Heart right ventricle (tissue), 16 donors: Measurements from ENCODE around the gene GRM8. TPM values are rescaled to one million over a fixed set of nuclear protein-coding genes. Genes with fewer than 3 reads are reported as not detected.

Experiments
- ATAC-seq, 8 donors: fragments of 200-7000 bp; cut with Tn5 transposase; one replicate each; pipeline ENCODE4 v1.9.1; 2020; ENCODE audit warnings: mild to moderate bottlenecking in 8 of 8, moderate library complexity in 8 of 8, moderate number of reproducible peaks in 1 of 8
- DNase-seq, 2 donors: peaks; one replicate each; pipeline ENCODE4 v3.0.0-alpha.2; 2020
- H3K27ac ChIP-seq, 10 donors: fragments of 200-600 bp; sonication (generic) in 2 of 10; one replicate each; pipeline versions ENCODE4 v1.5.0 to v1.8.0; 2020 to 2022; ENCODE audit warnings: mild to moderate bottlenecking in 3 of 10
- H3K27me3 ChIP-seq, 7 donors: fragments of 200-600 bp; one replicate each; pipeline ENCODE4 v1.8.0; 2021 to 2022; ENCODE audit warnings: mild to moderate bottlenecking in 2 of 7
- H3K36me3 ChIP-seq, 9 donors: fragments of 200-600 bp; sonication (generic) in 1 of 9; one replicate each; pipeline versions ENCODE4 v1.5.0 to v1.8.0; 2020 to 2022; ENCODE audit warnings: mild to moderate bottlenecking in 2 of 9
- H3K4me1 ChIP-seq, 9 donors: fragments of 200-600 bp; sonication (generic) in 1 of 9; one replicate each; pipeline versions ENCODE4 v1.5.0 to v1.8.0; 2020 to 2022; ENCODE audit warnings: mild to moderate bottlenecking in 4 of 9
- H3K4me3 ChIP-seq, 10 donors: fragments of 200-600 bp; sonication (generic) in 2 of 10; one replicate each; pipeline versions ENCODE4 v1.5.0 to v1.8.0; 2020 to 2022; ENCODE audit warnings: mild to moderate bottlenecking in 7 of 10, moderate library complexity in 2 of 10
- H3K9me3 ChIP-seq, 11 donors: fragments of 200-600 bp in 10 of 11; sonication (generic) in 2 of 11; one replicate each; pipeline versions ENCODE4 v1.5.0 to v1.8.0; 2013 to 2022; ENCODE audit warnings: mild to moderate bottlenecking in 2 of 11, control low read depth in 1 of 11, moderate library complexity in 1 of 11
- CTCF ChIP-seq, 9 donors: fragments of 200-600 bp; sonication (generic) in 2 of 9; IDR thresholded peaks; one replicate each; pipeline versions ENCODE4 v1.5.0 to v1.8.0; 2021 to 2022; ENCODE audit warnings: antibody characterized with exemption in 9 of 9, mild to moderate bottlenecking in 5 of 9, moderate library complexity in 1 of 9
- WGBS, 2 donors: extraction: QIAGEN DNeasy Blood & Tissue Kit; methylation state at CpG; one replicate each; pipeline ENCODE4 v1.1.7; 2013; ENCODE audit warnings: inconsistent platforms in 1 of 2; 5-methylcytosine and 5-hydroxymethylcytosine counted together
- intact Hi-C, 10 donors: fragments of 100-400 bp; cut with DNase I; formaldehyde crosslinking; loops; one replicate each; pipeline versions ENCODE4 v1.11.1 to v1.14.2; 2022
- polyA plus RNA-seq, 2 donors: library from polyadenylated mRNA; stranded (reverse); fragments of 200-250 nt; gene quantifications; one replicate each; pipeline ENCODE4 v1.2.3, GENCODE V29; 2013
- total RNA-seq, 10 donors: library from RNA; stranded (reverse); fragmentation: NEBNext Ultra II Directional in 3 of 10; extraction: Animal tissue kit (Norgen Biotek cat#: 25700) in 3 of 10; gene quantifications; one replicate each; pipeline versions ENCODE4 v1.2.1 to v1.2.4, GENCODE V29; 2021 to 2023
- donor health status: Arrhythmogenic right ventricular cardiomyopathy.
- donor health status: ischemic (EF 13 %, LVEDD 7.1; RV severe dilation, severe dysfunction).
- donor health status: healthy with polysubstance abuse.
- donor health status: DM: no; HTN: yes; CAD: no.
- donor health status: DM: no; HTN: no; CAD: no.
- donor health status: ischemic (EF 25% LVEDD 6.9; RV normal size, moderate dysfunction).
- donor health status: ischemic (EF 25% LVEDD 5.7; RV mildly dilated, moderate dysfunction).
- donor health status: healthy.
- donor health status: DM: yes; HTN: yes; CAD: no.
- donor health status: Ischemic cardiomyopathy.
- donor health status: ischemic (EF 35%, LVEDD 5.7; RV mildly dilated, moderate dysfunction).
- donor health status: nonischemic (EF 11% LVEDD 7.7; RV severe dilation, severe dysfunction).
- donor health status: DM: yes; HTN: yes; CAD: no.
- donor health status: PGD.
- donor health status: ischemic (EF 29% LVEDD 5.4; RV normal size, mild dysfunction).
- donor health status: nonischemic (EF 23%, LVEDD 6.1; RV moderate dilation, normal function).

Gene GRM8
- total and polyA plus RNA-seq, 12 donors = 0.13 to 0.68 (median 0.34) TPM; not detected in 5

- Histone ChIP-seq H3K4me1 (no peaks in the 10 kb centered on the region), H3K9me3 (no peaks in the 10 kb centered on the region), H3K36me3 (no peaks in the 10 kb centered on the region), H3K27me3 (peaks cover 0 to 7% (median 0%) of the 10 kb centered on the region in 7 donors), H3K27ac (no peak overlapping the region), H3K4me3 (no peak overlapping the region)
- intact Hi-C loops = no loop called here
- TF ChIP-seq CTCF (IDR thresholded peaks at IDR 0.05) = no peak
- 77 to 82% methylated on average over 6 of the region's 6 CpGs for WGBS, 2 donors
- ATAC-seq (no peak), DNase-seq (no peak)
Measured at GRCh38 chr7:127035203-127035849, 217.4 kb downstream of the GRM8 start.

DNA sequence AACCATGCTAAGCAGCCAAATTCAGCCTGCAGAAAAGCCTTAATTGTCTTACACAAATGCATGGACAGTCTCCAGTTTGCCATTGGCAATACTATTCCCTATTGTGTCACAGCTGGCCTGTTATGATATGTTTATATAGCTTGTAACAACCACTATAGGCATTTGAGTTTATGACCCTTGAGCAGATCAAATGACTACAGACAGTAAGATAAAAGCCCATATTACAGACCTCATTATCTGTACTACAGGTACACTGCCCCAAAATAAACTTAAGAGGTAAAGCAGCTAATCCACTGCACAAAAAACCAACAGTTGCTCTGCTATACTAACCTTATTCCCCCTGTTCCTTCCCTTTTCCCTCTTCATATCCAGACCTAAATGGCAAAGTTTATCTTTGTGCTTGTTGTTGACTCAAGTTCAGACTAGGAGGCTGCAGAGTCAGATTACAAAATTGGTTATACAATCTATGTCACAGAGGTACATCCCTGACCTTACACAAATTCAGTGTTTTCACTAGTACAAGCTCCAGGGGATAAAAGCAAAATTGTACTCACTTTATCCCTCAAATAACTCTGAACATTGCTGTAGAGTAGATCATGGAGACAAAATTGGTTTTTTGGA is 218.4 kb downstream of the GRM8 start:
- H3K27me3 ChIP-seq = peaks cover 0 to 7% (median 0%) of the 10 kb centered on the region in 7 donors
- H3K4me1 ChIP-seq = no peaks in the 10 kb centered on the region
- peaks cover 0 to 5% (median 0%) of the 10 kb centered on the region in 11 donors for H3K9me3 ChIP-seq
- no peaks in the 10 kb centered on the region for H3K36me3 ChIP-seq
- H3K27ac ChIP-seq = no peak overlapping the region
- DNase-seq (no peak), ATAC-seq (no peak)
- intact Hi-C loops = no loop called here
- no peak overlapping the region for H3K4me3 ChIP-seq
- TF ChIP-seq CTCF (IDR thresholded peaks at IDR 0.05) = no peak

DNA sequence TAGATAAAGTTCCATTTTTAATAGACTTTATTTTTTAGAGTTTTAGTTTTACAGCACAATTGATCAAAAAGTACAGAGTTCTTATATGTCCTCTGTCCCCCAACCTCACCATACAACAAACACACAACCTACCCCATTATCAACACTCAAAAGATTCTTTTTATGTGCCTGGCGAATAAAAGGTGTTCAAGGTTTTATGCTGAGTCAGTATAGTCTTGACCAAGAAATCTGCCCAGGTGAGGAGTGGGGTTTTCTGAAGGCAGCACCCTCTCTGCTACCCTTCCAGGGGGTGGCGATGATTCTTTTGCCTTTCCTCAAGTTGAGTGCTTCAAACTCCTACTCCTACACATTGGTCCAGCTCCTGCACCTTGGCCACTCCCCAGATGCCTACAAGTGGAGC is 222.9 kb downstream of the GRM8 start:
- intact Hi-C loops = no loop called here
- DNase-seq = no peak
- no peak overlapping the region for H3K4me3 ChIP-seq
- no peak for TF ChIP-seq CTCF (IDR thresholded peaks at IDR 0.05)
- H3K27me3 ChIP-seq = peaks cover 0 to 3% (median 0%) of the 10 kb centered on the region in 7 donors
- H3K4me1 ChIP-seq = no peaks in the 10 kb centered on the region
- peaks cover 0 to 10% (median 0%) of the 10 kb centered on the region in 11 donors for H3K9me3 ChIP-seq
- ATAC-seq = no peak
- no peaks in the 10 kb centered on the region for H3K36me3 ChIP-seq
- no peak overlapping the region for H3K27ac ChIP-seq
- WGBS, 2 donors = 77 to 82% methylated on average over 2 of the region's 2 CpGs

DNA sequence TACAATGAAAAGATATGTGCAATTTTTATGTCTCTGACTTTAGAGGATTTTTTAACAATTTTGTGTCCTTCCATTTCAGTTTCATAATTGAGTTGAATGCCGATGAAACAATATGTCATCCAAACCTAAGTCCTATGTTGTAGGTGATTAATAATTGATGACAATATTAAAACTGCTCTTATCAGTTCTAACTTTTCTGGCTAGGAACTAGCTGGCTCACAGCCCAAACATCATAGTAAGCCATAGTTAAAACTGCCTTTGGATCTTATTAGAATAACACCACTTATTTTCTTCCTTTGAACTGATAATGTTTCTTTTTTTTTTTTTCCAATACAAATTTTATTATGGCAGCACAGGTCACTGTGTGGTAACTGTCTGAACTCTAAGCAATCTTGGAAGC is 230.9 kb downstream of the GRM8 start:
- H3K36me3 ChIP-seq = no peaks in the 10 kb centered on the region
- H3K27me3 ChIP-seq = no peaks in the 10 kb centered on the region
- ATAC-seq = no peak
- no peak for DNase-seq
- TF ChIP-seq CTCF (IDR thresholded peaks at IDR 0.05) = no peak
- peaks cover 0 to 4% (median 0%) of the 10 kb centered on the region in 11 donors for H3K9me3 ChIP-seq
- 79 to 86% methylated on average over 1 of the region's 1 CpG for whole genome bisulfite sequencing, 2 donors
- H3K4me3 ChIP-seq = no peak overlapping the region
- H3K27ac ChIP-seq = no peak overlapping the region
- no peaks in the 10 kb centered on the region for H3K4me1 ChIP-seq
- intact Hi-C loops = no loop called here
